Mammary microvascular endothelial cell (primary cell): ENCODE results near the gene SACS. TPM values are rescaled to one million over a fixed set of nuclear protein-coding genes. Genes with fewer than 3 reads are reported as not detected.

Experiments
- total RNA-seq: library from RNA; depleted of rRNA; stranded (reverse); fragments of >200 nt; gene quantifications from 2 replicates; pipeline ENCODE4 v1.2.3, GENCODE V29; 2015

The SACS gene
- total RNA-seq = 36.4 and 48.8 TPM in 2 replicates

GRCh38 chr13:23433171-23434153, at the start of gene SACS:
Gene SACS (minus strand): TSS chr13:23433702. CDS start chr13:23411239, 22,463 bp downstream.

Other genes with a start within 250 kb of the SACS start
- under 0.01 and 0.20 TPM in 2 replicates for gene TNFRSF19, start 136.7 kb upstream of the SACS start, total RNA-seq